Breast epithelium (tissue), 4 donors: ENCODE measurements around the gene PFKP. TPM values are rescaled to one million over a fixed set of nuclear protein-coding genes. Genes with fewer than 3 reads are reported as not detected.

ENCODE experiments used
- DNase-seq, 2 donors: peaks; one replicate each; pipeline ENCODE4 v3.0.0-alpha.2; 2019; ENCODE audit warnings: low spot score in 2 of 2
- H3K27ac ChIP-seq, 2 donors: fragments of 200-600 bp; sonication (generic) in 1 of 2; one replicate each; pipeline ENCODE4 v1.5.1; 2016 to 2019; ENCODE audit warnings: mild to moderate bottlenecking in 1 of 2
- H3K27me3 ChIP-seq, 2 donors: fragments of 200-600 bp; sonication (generic) in 1 of 2; one replicate each; pipeline versions ENCODE4 v1.5.1 to v1.6.0; 2017 to 2019; ENCODE audit warnings: control low read depth in 1 of 2, mild to moderate bottlenecking in 1 of 2
- H3K36me3 ChIP-seq: fragments of 200-600 bp; one replicate; pipeline ENCODE4 v1.5.1; 2019
- H3K4me1 ChIP-seq, 2 donors: fragments of 200-600 bp; sonication (generic); one replicate each; pipeline ENCODE4 v1.5.1; 2016 to 2019; ENCODE audit warnings: control low read depth in 1 of 2
- H3K4me3 ChIP-seq, 3 donors: fragments of 200-600 bp; sonication (generic); 1 replicate in 2 of 3; 2 replicates in 1 of 3; pipeline ENCODE4 v1.5.1; 2016 to 2019; ENCODE audit warnings: mild to moderate bottlenecking in 3 of 3, moderate library complexity in 2 of 3
- H3K9me3 ChIP-seq, 2 donors: fragments of 200-600 bp; sonication (generic) in 1 of 2; one replicate each; pipeline ENCODE4 v1.5.1; 2016 to 2019; ENCODE audit warnings: control low read depth in 1 of 2
- CTCF ChIP-seq, 3 donors: fragments of 450-650 bp; IDR thresholded peaks; one replicate each; pipeline ENCODE4 v1.5.1; 2016 to 2017; ENCODE audit warnings: antibody characterized with exemption in 3 of 3, mild to moderate bottlenecking in 3 of 3, moderate library complexity in 3 of 3
- POLR2A ChIP-seq: fragments of 450-650 bp; IDR thresholded peaks from one replicate; pipeline ENCODE4 v1.6.1; 2016; ENCODE audit warnings: antibody characterized with exemption, mild to moderate bottlenecking, moderate library complexity
- POLR2AphosphoS5 ChIP-seq, 3 donors: sonication (generic); formaldehyde crosslinking; IDR thresholded peaks; one replicate each; pipeline ENCODE4 v1.6.1; 2017; ENCODE audit warnings: antibody characterized with exemption in 3 of 3
- intact Hi-C: fragments of 100-400 bp; cut with DNase I; formaldehyde crosslinking; loops from one replicate; pipeline ENCODE4 v1.15.1; 2023; ENCODE audit warnings: low total_unique reads
- total RNA-seq, 3 donors: library from RNA; depleted of rRNA; stranded (reverse); fragments of >200 nt; gene quantifications; one replicate each; pipeline ENCODE4 v1.1.0, GENCODE V29; 2016

The PFKP gene
- total RNA-seq, 3 donors from 2014 or later, result 16.0 to 37.0 (median 32.9) TPM

GRCh38 chr10:3136336-3136735 is 69.0 kb downstream of the PFKP start:
- Histone ChIP-seq H3K4me3 (no peak overlapping the region), H3K36me3 (peaks cover 14% of the 10 kb centered on the region), H3K27ac (peak overlapping the region in 1 of 2 donors; percentile 70), H3K27me3 (no peaks in the 10 kb centered on the region), H3K9me3 (no peaks in the 10 kb centered on the region), H3K4me1 (no peaks in the 10 kb centered on the region)
- intact Hi-C loops, result loop anchor here (1.0 kb wide), 1 partner anchor 26 kb away; no protein-coding TSS in a partner anchor
- no peak for DNase-seq
- no peak for TF ChIP-seq POLR2A
- no peak for TF ChIP-seq CTCF (IDR thresholded peaks at IDR 0.05)
- no peak for TF ChIP-seq POLR2AphosphoS5 (IDR thresholded peaks at IDR 0.05)

- Histone ChIP-seq H3K27ac (peak overlapping the region in 1 of 2 donors; percentile 70), H3K4me1 (no peaks in the 10 kb centered on the region), H3K4me3 (peak overlapping the region in 1 of 3 donors; percentile 31), H3K9me3 (no peaks in the 10 kb centered on the region), H3K27me3 (no peaks in the 10 kb centered on the region), H3K36me3 (peaks cover 14% of the 10 kb centered on the region)
- TF ChIP-seq CTCF (IDR thresholded peaks at IDR 0.05) (no peak), POLR2A (no peak), POLR2AphosphoS5 (IDR thresholded peaks at IDR 0.05) (peak in 1 of 3 donors; percentile 31)
- no peak for DNase-seq
- intact Hi-C loops, result loop anchor here (1.0 kb wide), 1 partner anchor 25 kb away; no protein-coding TSS in a partner anchor
Measured at GRCh38 chr10:3136763-3137611, 69.6 kb downstream of the PFKP start.

GRCh38 chr10:3137958-3138726 is 70.8 kb downstream of the PFKP start:
- intact Hi-C loops, result no loop called here
- Histone ChIP-seq H3K27ac (peak overlapping the region in 1 of 2 donors; percentile 60), H3K27me3 (no peaks in the 10 kb centered on the region), H3K36me3 (peaks cover 14% of the 10 kb centered on the region), H3K4me3 (no peak overlapping the region), H3K9me3 (no peaks in the 10 kb centered on the region), H3K4me1 (no peaks in the 10 kb centered on the region)
- DNase-seq, result no peak
- TF ChIP-seq CTCF (IDR thresholded peaks at IDR 0.05) (no peak), POLR2AphosphoS5 (IDR thresholded peaks at IDR 0.05) (no peak), POLR2A (no peak)

GRCh38 chr10:3139216-3139910 is 72.0 kb downstream of the PFKP start:
- Histone ChIP-seq H3K27ac (no peak overlapping the region), H3K4me3 (no peak overlapping the region), H3K36me3 (peaks cover 25% of the 10 kb centered on the region), H3K4me1 (no peaks in the 10 kb centered on the region), H3K9me3 (no peaks in the 10 kb centered on the region), H3K27me3 (no peaks in the 10 kb centered on the region)
- intact Hi-C loops, result no loop called here
- TF ChIP-seq CTCF (IDR thresholded peaks at IDR 0.05), result no peak
- DNase-seq, result no peak
